GM04504 (cell line): ENCODE measurements around the gene CCSER1.

Source experiments
- DNase-seq: peaks from one replicate; pipeline ENCODE4 v3.0.0-alpha.2; 2012; ENCODE audit warnings: low read depth

Gene CCSER1

GRCh38 chr4:90958256-90958895 lies 831.2 kb downstream of the CCSER1 start:
- no peak for DNase-seq

- no peak for DNase-seq
These were observed 833.2 kb downstream of the CCSER1 start for GRCh38 chr4:90960433-90960832.

GRCh38 chr4:90960840-90961239 lies 833.6 kb downstream of the CCSER1 start:
- DNase-seq = no peak

GRCh38 chr4:90970021-90970420 lies 842.8 kb downstream of the CCSER1 start:
- DNase-seq = no peak

GRCh38 chr4:90977726-90978125 lies 850.5 kb downstream of the CCSER1 start:
- DNase-seq = no peak

- DNase-seq = no peak
These were observed 852.4 kb downstream of the CCSER1 start for GRCh38 chr4:90979556-90979955.

- DNase-seq = no peak
These were observed 855.6 kb downstream of the CCSER1 start for GRCh38 chr4:90982813-90983212.

- DNase-seq = no peak
These were observed 863.1 kb downstream of the CCSER1 start for GRCh38 chr4:90990284-90990683.

- DNase-seq = no peak
These were observed 865.0 kb downstream of the CCSER1 start for GRCh38 chr4:90992213-90992612.

GRCh38 chr4:90994851-90995574 lies 867.8 kb downstream of the CCSER1 start:
- DNase-seq = no peak

GRCh38 chr4:90995996-90996395 lies 868.8 kb downstream of the CCSER1 start:
- no peak for DNase-seq

GRCh38 chr4:90996813-90997212 lies 869.6 kb downstream of the CCSER1 start:
- DNase-seq = no peak

- DNase-seq = no peak
These were observed 888.7 kb downstream of the CCSER1 start for GRCh38 chr4:91015861-91016260.

GRCh38 chr4:91019513-91019912 lies 892.3 kb downstream of the CCSER1 start:
- no peak for DNase-seq

- no peak for DNase-seq
These were observed 898.3 kb downstream of the CCSER1 start for GRCh38 chr4:91025241-91026148.

GRCh38 chr4:91028228-91028627 lies 901.0 kb downstream of the CCSER1 start:
- no peak for DNase-seq

GRCh38 chr4:91031761-91032160 lies 904.6 kb downstream of the CCSER1 start:
- DNase-seq = no peak

GRCh38 chr4:91032725-91033445 lies 905.7 kb downstream of the CCSER1 start:
- DNase-seq = no peak

- no peak for DNase-seq
These were observed 908.1 kb downstream of the CCSER1 start for GRCh38 chr4:91035276-91035675.

- no peak for DNase-seq
These were observed 910.8 kb downstream of the CCSER1 start for GRCh38 chr4:91037951-91038350.

- DNase-seq = no peak
These were observed 930.7 kb downstream of the CCSER1 start for GRCh38 chr4:91057871-91058270.

GRCh38 chr4:91058345-91058744 lies 931.2 kb downstream of the CCSER1 start:
- no peak for DNase-seq
